Measurements from ENCODE around the gene WDR54. TPM values are rescaled to one million over a fixed set of nuclear protein-coding genes. Genes with fewer than 3 reads are reported as not detected.

WDR54 gene
- total RNA-seq, 1 donor = 34.3 TPM

DNA sequence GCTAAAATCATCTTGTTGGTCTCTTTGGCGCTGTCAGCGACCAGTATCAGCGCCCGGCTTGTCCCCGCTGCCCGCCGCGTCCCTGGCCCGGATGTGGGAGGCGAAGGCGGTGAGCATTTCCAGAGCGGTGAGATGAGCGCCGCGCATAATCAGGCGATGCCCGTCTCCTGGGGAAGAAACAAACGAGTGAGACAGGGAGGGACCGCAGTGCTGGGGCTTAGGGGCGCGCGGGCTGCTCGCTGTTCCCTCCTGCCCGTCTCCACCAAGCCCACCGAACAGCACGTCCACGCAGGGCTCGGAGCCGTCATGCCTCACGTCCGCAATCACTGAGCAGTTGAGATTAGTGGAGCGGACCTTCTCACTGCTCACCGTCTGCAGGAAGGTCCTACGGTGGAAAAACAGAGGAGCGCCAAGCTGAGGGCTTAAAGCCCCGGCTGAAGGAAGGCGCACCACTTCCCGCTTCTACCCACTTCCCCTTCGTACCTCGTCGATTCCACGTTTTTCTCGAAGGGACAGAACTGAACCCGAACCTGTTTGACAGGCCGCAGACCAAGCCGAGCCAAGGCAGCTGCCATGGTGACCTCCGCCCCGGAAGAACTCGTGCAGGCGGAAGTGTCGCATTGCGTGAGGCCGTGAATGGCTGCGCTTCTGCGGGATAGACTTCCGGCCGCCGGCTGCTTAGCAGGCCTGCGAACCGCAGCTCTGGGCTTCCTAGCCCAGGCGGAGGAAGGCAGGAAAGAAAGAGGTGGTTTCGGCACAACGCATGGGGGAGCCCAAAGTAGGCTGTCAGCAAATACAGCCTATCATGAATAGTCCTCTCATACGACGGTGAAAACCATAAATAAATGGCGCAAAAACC is 50.8 kb downstream of the WDR54 start, which contains the start of gene MRPL53:
MRPL53 (minus strand) TSS at position 595 of the 859 bp plus-strand sequence; CDS start at position 575, 20 bp downstream.
- H3K4me3 ChIP-seq (ENCODE audit: low read depth, low read length) = peak within 1 kb of the TSS; percentile 89
- DNase-seq (ENCODE audit: low read depth) = peak; percentile 94
- TF ChIP-seq, protein P1, sequence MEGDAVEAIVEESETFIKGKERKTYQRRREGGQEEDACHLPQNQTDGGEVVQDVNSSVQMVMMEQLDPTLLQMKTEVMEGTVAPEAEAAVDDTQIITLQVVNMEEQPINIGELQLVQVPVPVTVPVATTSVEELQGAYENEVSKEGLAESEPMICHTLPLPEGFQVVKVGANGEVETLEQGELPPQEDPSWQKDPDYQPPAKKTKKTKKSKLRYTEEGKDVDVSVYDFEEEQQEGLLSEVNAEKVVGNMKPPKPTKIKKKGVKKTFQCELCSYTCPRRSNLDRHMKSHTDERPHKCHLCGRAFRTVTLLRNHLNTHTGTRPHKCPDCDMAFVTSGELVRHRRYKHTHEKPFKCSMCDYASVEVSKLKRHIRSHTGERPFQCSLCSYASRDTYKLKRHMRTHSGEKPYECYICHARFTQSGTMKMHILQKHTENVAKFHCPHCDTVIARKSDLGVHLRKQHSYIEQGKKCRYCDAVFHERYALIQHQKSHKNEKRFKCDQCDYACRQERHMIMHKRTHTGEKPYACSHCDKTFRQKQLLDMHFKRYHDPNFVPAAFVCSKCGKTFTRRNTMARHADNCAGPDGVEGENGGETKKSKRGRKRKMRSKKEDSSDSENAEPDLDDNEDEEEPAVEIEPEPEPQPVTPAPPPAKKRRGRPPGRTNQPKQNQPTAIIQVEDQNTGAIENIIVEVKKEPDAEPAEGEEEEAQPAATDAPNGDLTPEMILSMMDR (IDR thresholded peaks at IDR 0.05; ENCODE audit: insufficient read depth, low read length) = no peak

DNA sequence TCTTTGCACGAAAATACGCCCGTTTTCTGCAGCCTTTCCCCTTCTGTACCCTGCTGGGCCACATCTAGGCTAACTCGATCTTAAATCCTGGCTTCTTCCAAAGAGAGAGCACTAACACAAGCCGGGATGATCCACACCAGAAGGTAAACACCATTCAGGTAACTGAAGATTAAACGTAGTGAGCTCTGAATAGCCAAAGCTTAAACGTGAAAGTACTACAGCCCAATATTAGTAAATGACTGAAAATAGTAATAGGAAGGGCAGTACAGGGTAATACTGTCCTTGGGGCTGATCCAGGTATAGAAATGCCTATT is 51.4 kb downstream of the WDR54 start:
- TF ChIP-seq, protein P1 (IDR thresholded peaks at IDR 0.05; ENCODE audit: insufficient read depth, low read length) = no peak
- peak overlapping the region; percentile 89 for H3K4me3 ChIP-seq (ENCODE audit: low read depth, low read length)
- DNase-seq (ENCODE audit: low read depth) = no peak

DNA sequence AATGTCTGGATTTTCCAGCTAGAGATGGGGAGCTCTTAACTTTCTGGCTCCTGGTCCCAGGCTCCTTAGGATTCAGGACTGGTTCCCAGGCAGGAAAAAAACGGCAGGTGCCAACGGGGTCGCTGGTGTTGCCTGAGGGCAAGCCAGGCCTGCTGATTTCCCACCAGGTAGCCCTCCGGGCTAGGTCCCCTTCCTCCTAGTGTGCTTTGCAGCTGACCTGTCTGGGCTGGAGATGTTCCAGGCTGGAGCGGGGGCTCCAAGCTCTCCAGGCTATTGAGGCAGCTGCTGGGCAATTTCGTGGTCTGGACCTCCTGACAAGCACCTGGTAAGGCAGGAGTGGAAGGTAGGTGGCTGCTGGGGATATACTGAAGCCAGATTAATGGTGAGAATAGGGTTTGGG is 53.0 kb downstream of the WDR54 start:
- DNase-seq (ENCODE audit: low read depth) = no peak
- H3K4me3 ChIP-seq (ENCODE audit: low read depth, low read length) = no peak overlapping the region
- TF ChIP-seq, protein P1 (IDR thresholded peaks at IDR 0.05; ENCODE audit: insufficient read depth, low read length) = no peak

DNA sequence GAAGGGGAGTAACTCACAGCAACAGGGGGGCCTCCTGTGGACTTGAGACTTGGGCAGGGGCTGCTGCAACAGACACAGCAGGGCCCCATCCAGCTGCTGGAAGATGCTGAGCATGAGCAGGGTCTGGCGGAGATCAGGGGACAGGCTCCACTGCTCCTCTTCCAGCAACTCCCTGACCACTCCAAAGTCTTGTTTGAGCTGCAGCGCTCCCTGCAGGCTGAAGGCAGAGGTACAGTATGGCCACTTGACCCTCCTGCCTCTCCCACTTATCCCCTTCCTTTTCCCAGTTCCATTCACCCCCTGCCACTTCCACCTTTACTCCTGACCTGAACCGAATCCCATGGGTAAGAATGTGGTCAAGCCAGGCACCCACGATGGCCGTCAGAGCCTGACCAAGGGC is 53.4 kb downstream of the WDR54 start:
- DNase-seq (ENCODE audit: low read depth) = no peak
- TF ChIP-seq, protein P1 (IDR thresholded peaks at IDR 0.05; ENCODE audit: insufficient read depth, low read length) = peak; percentile 28
- H3K4me3 ChIP-seq (ENCODE audit: low read depth, low read length) = no peak overlapping the region

Other genes starting within 250 kb of the WDR54 start
- 159 and 164 TPM in 2 replicates for gene MOB1A, start 242.9 kb upstream of the WDR54 start, total RNA-seq (ENCODE audit: low replicate concordance)
- gene MTHFD2, start 223.1 kb upstream of the WDR54 start, total RNA-seq (ENCODE audit: low replicate concordance) = 38.7 and 254 TPM in 2 replicates
- 0.25 and 0.45 TPM in 2 replicates for gene SLC4A5, start 78.3 kb upstream of the WDR54 start, total RNA-seq (ENCODE audit: low replicate concordance)
- gene DCTN1, start 41.4 kb upstream of the WDR54 start, total RNA-seq (ENCODE audit: low replicate concordance) = 147 and 293 TPM in 2 replicates
- gene C2orf81, start 111 bp upstream of the WDR54 start, total RNA-seq (ENCODE audit: low replicate concordance) = 1.9 and 2.8 TPM in 2 replicates
- 12.0 and 15.7 TPM in 2 replicates for gene RTKN, start 20.2 kb downstream of the WDR54 start, total RNA-seq (ENCODE audit: low replicate concordance)
- 13.5 and 28.0 TPM in 2 replicates for gene INO80B, start 33.4 kb downstream of the WDR54 start, total RNA-seq (ENCODE audit: low replicate concordance)
- gene WBP1, start 36.7 kb downstream of the WDR54 start, total RNA-seq (ENCODE audit: low replicate concordance) = 24.4 and 27.6 TPM in 2 replicates
- 15.2 and 25.3 TPM in 2 replicates for gene MOGS, start 43.7 kb downstream of the WDR54 start, total RNA-seq (ENCODE audit: low replicate concordance)
- gene MRPL53, start 51.0 kb downstream of the WDR54 start, total RNA-seq (ENCODE audit: low replicate concordance) = 19.3 and 30.2 TPM in 2 replicates
- 25.4 and 27.7 TPM in 2 replicates for gene CCDC142, start 61.3 kb downstream of the WDR54 start, total RNA-seq (ENCODE audit: low replicate concordance)
- gene TTC31, start 61.4 kb downstream of the WDR54 start, total RNA-seq (ENCODE audit: low replicate concordance) = 10.4 and 16.3 TPM in 2 replicates
- 2.0 and 3.0 TPM in 2 replicates for gene LBX2, start 77.9 kb downstream of the WDR54 start, total RNA-seq (ENCODE audit: low replicate concordance)
- gene PCGF1, start 86.0 kb downstream of the WDR54 start, total RNA-seq (ENCODE audit: low replicate concordance) = 27.5 and 28.9 TPM in 2 replicates
- not detected in 2 replicates for gene TLX2, start 92.7 kb downstream of the WDR54 start, total RNA-seq (ENCODE audit: low replicate concordance)
- 0.27 TPM in 1 of 2 replicates, not detected in the other for gene DQX1, start 104.5 kb downstream of the WDR54 start, total RNA-seq (ENCODE audit: low replicate concordance)
- gene AUP1, start 108.0 kb downstream of the WDR54 start, total RNA-seq (ENCODE audit: low replicate concordance) = 18.1 and 88.0 TPM in 2 replicates
- gene HTRA2, start 108.2 kb downstream of the WDR54 start, total RNA-seq (ENCODE audit: low replicate concordance) = 27.1 and 32.9 TPM in 2 replicates
- gene LOXL3, start 132.2 kb downstream of the WDR54 start, total RNA-seq (ENCODE audit: low replicate concordance) = 11.9 and 18.5 TPM in 2 replicates
- gene DOK1, start 133.0 kb downstream of the WDR54 start, total RNA-seq (ENCODE audit: low replicate concordance) = 11.4 and 36.9 TPM in 2 replicates
- gene M1AP, start 226.6 kb downstream of the WDR54 start, total RNA-seq (ENCODE audit: low replicate concordance) = not detected in 2 replicates
- 2.8 and 3.6 TPM in 2 replicates for gene SEMA4F, start 232.5 kb downstream of the WDR54 start, total RNA-seq (ENCODE audit: low replicate concordance)